GM19455 (cell line): ENCODE data around the gene COL23A1.

Source experiments
- ATAC-seq: cut with Tn5 transposase; IDR thresholded peaks from one replicate; pipeline ENCODE4 v1.9.1; 2021; ENCODE audit not compliant: unreplicated experiment

COL23A1 gene

GRCh38 chr5:178404987-178405386 is 185.2 kb downstream of the COL23A1 start:
- no peak for ATAC-seq

- ATAC-seq: no peak
Observed at GRCh38 chr5:178403956-178404600, 186.1 kb downstream of the COL23A1 start.

DNA sequence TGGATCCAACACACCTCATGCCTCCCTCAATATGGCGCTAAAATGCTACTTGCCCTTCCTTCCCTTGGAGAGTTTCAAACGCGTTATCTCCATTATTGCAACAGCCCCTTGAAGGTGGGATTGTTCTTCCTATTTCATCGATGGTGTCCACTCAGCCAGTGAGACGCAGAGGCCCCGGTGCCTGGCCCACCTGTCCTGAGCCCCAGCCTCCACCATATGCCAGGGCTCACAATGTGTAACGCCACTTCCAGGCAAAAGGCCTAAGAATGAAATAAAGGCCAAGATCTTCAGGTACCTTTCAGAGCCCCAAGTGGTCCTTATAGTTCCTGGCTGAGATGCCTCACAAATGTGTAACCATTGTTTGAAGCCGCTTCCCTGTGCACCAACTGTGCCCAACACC is 186.8 kb downstream of the COL23A1 start:
- ATAC-seq: no peak

GRCh38 chr5:178399701-178400095 is 190.5 kb downstream of the COL23A1 start:
- ATAC-seq: no peak

DNA sequence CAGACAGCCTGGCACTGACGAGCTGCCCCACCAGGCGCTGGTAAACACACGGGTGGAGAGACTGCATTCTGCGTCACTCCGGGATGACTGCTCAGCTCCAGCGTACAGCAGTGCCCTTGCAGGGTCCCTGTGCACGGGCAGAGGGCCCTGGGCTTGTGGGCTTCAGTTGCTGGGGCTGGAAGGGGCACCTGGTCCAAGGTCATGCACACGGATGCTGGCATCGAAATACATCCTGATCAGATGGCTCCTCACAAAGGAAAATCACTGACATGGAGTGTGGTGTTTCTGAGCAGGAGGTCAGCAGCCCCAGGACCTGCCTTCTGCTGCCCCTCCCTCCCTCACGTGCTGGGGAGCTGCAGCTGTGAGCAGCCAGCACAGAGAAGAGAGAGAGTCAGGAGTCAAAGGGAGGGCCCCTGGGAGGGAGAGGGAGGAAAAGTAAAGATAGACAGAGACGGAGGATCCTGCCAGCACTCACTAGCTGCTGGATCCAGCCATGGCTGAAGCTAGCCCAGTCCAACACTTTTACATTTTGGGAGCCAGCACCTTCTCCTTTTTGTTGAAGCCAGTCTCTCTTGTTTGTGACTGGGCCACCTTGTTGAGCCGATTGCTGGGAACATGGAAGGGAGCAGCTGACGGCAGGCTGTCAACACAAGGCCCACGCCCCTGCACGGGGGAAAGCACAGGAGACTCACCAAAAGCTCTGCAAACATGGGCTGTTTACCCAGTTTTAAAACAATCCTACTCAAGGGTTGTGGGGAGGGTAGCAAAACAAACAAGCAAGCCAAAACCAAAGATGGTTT is 191.1 kb downstream of the COL23A1 start:
- ATAC-seq: no peak

DNA sequence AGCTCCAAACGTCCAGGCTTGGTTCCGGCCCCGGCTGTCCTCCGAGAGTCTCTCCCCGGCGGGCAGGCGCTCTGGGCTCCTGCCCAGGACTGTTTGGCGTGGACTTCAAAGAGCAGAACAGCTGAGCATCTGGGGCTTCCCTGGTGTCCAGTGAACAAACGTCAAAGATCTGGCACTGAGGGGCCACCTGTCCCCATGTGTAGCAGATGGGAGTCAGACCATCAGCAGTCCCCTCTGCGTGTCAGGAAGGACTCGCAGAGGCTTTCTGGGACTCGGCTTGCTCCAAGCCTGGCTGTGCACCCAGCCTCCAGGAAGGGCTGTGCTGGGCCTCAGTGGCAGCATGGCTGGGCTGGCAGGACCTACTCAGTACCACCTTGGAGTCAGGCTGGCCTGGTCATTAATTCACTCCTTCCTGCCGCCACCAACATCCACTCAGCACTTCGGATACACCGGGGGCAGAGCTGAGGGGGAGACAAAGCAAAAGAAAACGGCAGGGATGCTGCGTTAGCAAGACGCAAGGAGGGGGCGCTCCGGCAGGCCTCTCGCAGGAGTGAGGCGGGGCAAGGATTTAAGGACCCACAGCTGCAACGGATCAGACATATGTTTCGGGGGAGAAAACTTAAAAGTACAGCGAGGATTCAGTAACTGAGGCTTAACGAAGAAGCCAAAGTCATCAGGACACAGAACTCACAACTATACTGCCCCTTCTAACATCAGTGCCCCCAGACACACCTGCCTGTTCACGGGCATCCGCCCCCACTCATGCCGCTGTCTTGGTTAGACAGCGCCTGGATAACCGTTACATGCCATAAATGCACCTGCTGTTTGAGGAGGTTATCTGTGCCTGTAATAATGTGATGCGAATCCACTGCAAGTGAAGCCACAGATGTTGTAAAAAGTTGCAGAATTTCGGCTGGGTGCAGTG is 193.1 kb downstream of the COL23A1 start:
- no peak for ATAC-seq

- no peak for ATAC-seq
Observed at GRCh38 chr5:178394074-178394473, 196.1 kb downstream of the COL23A1 start.

DNA sequence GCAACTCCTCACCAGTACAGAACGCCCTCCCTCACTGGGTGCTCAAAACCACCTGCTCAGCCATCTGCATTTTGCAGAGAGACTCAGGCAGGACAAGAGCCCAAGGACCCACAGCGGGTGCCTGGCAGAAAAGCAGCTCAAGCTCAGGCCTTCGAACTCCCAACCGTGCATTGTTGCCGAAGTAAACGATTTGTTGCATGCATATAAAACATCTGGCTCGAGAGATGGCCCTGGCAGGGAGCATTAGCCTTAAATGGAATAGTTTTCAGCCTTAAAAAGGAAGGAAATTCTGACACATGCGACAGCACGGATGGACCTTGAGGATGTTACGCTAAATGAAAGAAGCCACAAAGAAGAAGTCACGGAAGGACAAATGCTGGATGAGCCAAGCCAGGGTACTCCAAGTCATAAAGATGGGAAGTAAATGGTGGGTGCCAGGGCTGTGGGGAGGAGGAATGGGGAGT is 197.2 kb downstream of the COL23A1 start:
- no peak for ATAC-seq

GRCh38 chr5:178392386-178392785 is 197.8 kb downstream of the COL23A1 start:
- no peak for ATAC-seq

GRCh38 chr5:178391480-178391879 is 198.7 kb downstream of the COL23A1 start:
- ATAC-seq: no peak

DNA sequence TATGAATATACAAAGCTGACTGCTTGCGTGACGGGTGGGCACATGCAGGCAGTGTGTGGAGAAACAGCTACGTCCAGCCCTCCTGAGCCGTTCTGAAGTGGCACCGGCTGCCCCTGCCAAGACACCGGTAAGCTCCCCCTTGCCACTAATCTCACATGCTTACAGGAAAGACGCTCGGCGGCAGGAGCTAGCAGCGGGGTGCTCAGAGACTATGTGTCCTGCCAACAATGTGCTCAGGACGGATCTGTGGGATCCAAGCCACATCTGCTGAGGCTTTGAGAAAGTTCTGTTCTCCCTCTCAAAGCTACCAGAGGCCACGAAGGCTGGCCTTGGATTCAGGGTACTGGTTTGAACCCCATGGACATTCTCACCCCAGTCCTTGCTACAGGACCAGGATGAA is 200.4 kb downstream of the COL23A1 start:
- no peak for ATAC-seq

DNA sequence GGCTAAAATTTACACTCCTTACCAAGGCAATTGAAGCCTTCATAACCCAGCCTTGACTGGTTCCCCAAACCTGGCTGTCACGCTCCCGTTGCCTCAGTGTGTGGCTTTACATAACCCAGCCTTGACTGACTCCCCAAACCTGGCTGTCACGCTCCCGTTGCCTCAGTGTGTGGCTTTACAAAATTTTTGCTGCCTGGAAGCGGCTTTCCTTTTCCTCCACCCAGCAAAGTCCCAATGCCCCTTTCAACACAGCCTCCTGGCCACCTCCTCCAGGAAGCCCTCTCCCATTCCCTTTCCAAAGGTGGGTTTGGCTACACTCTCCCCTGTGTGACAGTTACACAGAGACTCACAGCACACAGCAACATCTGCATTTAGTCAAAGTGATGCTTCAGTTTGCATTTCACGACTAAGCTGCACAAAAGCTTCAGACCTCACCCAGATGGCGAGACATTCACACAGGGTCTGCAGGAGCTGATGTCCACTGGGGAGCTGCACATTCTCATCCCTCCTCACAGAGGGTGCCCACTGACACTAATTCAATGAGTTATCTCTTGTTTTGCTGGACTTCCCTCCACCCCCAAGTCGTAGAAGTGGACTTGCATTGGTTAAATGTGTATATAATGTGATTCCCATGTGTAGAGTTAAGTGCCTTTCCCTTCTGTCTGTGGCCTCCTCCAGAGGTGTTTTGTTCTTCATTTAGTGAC is 201.0 kb downstream of the COL23A1 start:
- ATAC-seq: no peak

- ATAC-seq: no peak
Observed at GRCh38 chr5:178388386-178389025, 201.7 kb downstream of the COL23A1 start.

GRCh38 chr5:178387856-178388190 is 202.4 kb downstream of the COL23A1 start:
- ATAC-seq: no peak

GRCh38 chr5:178387061-178387855 is 202.9 kb downstream of the COL23A1 start:
- ATAC-seq: no peak

DNA sequence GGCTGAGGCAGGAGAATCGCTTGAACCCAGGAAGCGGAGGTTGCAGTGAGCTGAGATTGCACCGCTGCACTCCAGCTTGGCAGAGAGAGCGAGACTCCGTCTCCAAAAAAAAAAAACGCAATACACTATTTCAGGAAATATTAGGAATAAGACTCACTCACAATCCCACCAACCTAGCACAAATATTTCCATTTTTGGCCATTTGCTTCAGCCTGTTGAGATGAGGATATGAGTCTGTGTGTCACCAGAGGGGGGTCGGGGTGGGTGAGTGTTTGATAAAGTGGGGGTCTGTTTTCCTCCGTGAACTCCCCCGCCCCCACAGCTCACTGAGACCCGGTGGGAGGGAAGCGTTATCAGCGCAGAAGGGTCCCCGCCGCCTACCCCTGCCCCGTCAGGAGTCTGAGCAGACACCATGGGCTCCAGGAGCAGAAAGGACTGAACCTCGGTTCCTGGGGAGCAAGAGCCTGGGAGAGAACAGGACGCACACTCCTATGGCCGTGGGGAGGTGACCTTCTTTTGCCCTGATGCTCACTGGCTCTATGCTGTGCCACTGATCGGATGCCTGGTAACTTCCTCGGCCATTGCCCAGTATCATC is 203.8 kb downstream of the COL23A1 start:
- no peak for ATAC-seq

GRCh38 chr5:178385496-178385890 is 204.7 kb downstream of the COL23A1 start:
- ATAC-seq: no peak

- no peak for ATAC-seq
Observed at GRCh38 chr5:178384816-178385495, 205.2 kb downstream of the COL23A1 start.
